Measurements from ENCODE around the gene ANKRD33B. TPM values are rescaled to one million over a fixed set of nuclear protein-coding genes. Genes with fewer than 3 reads are reported as not detected.

The ANKRD33B gene
- total RNA-seq, 1 donor: 2.6 TPM

GRCh38 chr5:10695759-10696543, 132.1 kb downstream of the ANKRD33B start:
- no peak for TF ChIP-seq CTCF (IDR thresholded peaks at IDR 0.05; ENCODE audit: insufficient read depth, low read depth, low read length)
- no peak for DNase-seq (ENCODE audit: low read depth)
- H3K4me3 ChIP-seq (ENCODE audit: low read depth, low read length): no peak overlapping the region

- H3K4me3 ChIP-seq (ENCODE audit: low read depth, low read length): no peak overlapping the region
- TF ChIP-seq CTCF (IDR thresholded peaks at IDR 0.05; ENCODE audit: insufficient read depth, low read depth, low read length): no peak
- DNase-seq (ENCODE audit: low read depth): no peak
These were observed 135.5 kb downstream of the ANKRD33B start for GRCh38 chr5:10699281-10699874.

- DNase-seq (ENCODE audit: low read depth): no peak
- no peak overlapping the region for H3K4me3 ChIP-seq (ENCODE audit: low read depth, low read length)
- TF ChIP-seq CTCF (IDR thresholded peaks at IDR 0.05; ENCODE audit: insufficient read depth, low read depth, low read length): no peak
These were observed 136.1 kb downstream of the ANKRD33B start for GRCh38 chr5:10699987-10700386.

- no peak for DNase-seq (ENCODE audit: low read depth)
- TF ChIP-seq CTCF (IDR thresholded peaks at IDR 0.05; ENCODE audit: insufficient read depth, low read depth, low read length): no peak
- no peak overlapping the region for H3K4me3 ChIP-seq (ENCODE audit: low read depth, low read length)
These were observed 136.6 kb downstream of the ANKRD33B start for GRCh38 chr5:10700516-10700915.

GRCh38 chr5:10701567-10702039, 137.7 kb downstream of the ANKRD33B start:
- H3K4me3 ChIP-seq (ENCODE audit: low read depth, low read length): no peak overlapping the region
- peak; percentile 73 for DNase-seq (ENCODE audit: low read depth)
- peak; percentile 62 for TF ChIP-seq CTCF (IDR thresholded peaks at IDR 0.05; ENCODE audit: insufficient read depth, low read depth, low read length)

- H3K4me3 ChIP-seq (ENCODE audit: low read depth, low read length): no peak overlapping the region
- DNase-seq (ENCODE audit: low read depth): peak; percentile 98
- no peak for TF ChIP-seq CTCF (IDR thresholded peaks at IDR 0.05; ENCODE audit: insufficient read depth, low read depth, low read length)
These were observed 138.3 kb downstream of the ANKRD33B start for GRCh38 chr5:10702040-10702629.

All from fibroblast of villous mesenchyme (primary cell).